LHCN-M2 (cell line): ENCODE results near the gene SNW1. TPM values are rescaled to one million over a fixed set of nuclear protein-coding genes. Genes with fewer than 3 reads are reported as not detected.
"Not testable (repeated sequence)": the region's sequence is repeated elsewhere in the genome, so short reads cannot be mapped to it uniquely, and the experiment has no call there.

Source experiments
- DNase-seq: peaks from one replicate; pipeline ENCODE4 v3.0.0-alpha.2; 2012; ENCODE audit warnings: low read depth
- polyA plus RNA-seq: library from polyadenylated mRNA; unstranded; fragments of >200 nt; gene quantifications from one replicate; pipeline ENCODE4 v1.2.1, GENCODE V29; 2012; ENCODE audit warnings: missing spikeins
- total RNA-seq: library from RNA; depleted of rRNA; stranded (reverse); fragments of >200 nt; gene quantifications from 2 replicates; pipeline ENCODE4 v1.2.3, GENCODE V29; 2014; rRNA removed

SNW1 gene
- 63.7 and 65.0 TPM in 2 replicates for total RNA-seq
- 36.8 TPM for polyA plus RNA-seq

DNA sequence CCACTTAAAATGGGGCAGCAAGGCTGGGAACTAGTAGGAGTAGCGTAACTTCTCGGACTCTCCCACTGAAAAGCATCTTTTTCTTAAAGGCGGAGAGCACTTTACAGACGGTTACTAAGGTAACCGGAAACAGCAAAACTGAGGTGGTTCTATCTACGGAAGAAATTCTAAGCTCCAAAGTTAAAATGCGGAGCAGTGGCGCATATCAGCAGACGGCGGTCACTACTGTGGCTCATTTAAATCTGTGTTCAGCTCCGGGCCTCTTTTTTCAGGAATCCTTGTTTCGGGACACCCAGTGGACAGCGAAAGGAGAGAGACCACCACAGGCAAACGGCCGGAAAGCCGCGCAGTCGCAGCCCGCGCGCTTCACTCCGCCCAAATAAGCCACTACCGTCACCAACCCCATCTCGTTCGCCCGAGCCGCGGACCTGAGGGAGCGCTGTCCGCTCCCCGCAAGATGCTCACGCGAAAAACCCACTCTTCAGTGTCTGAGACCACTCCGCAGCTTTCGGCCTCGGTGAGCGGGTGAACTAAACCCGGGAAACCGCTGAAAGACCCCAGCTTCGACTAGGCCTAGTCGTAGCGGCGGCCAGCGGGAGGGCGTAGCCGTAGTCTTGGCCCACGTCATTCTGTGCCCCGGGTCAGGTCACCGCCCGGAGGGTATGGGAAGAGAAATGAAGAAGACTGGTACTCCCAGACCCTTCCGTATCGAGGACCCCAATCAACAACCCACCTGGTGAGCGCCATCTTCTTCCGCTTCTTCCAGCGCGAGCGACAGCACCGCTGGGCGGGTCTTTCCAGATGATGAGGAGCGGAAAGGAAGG lies at the start of gene SNW1:
Gene SNW1, minus strand, starts transcription at position 776 of the 824 bp plus-strand sequence. Its CDS starts 29 bp downstream, at position 747.
- peak; percentile 91 for DNase-seq

DNA sequence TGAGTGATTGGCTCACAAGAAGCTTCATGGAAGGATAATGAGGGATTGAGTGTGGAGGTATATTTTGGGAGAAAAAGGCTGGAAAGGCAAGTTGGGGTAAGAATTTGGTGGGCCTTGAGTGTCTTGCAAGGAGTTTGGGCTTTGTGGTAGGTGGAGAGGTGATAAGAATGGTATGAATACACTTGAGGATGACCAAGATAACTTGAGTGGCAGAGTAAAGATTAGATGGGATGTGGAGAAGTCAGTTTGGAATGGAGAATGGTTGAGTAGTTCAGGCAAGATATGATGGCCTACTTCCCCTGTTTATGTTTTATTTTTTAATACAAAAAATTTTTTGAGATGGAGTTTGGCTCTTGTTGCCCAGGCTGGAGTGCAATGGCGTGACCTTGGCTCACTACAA lies 48.1 kb upstream of the SNW1 start:
- no peak for DNase-seq

- DNase-seq: no peak
Measured at GRCh38 chr14:77808250-77808649, 47.3 kb upstream of the SNW1 start.

DNA sequence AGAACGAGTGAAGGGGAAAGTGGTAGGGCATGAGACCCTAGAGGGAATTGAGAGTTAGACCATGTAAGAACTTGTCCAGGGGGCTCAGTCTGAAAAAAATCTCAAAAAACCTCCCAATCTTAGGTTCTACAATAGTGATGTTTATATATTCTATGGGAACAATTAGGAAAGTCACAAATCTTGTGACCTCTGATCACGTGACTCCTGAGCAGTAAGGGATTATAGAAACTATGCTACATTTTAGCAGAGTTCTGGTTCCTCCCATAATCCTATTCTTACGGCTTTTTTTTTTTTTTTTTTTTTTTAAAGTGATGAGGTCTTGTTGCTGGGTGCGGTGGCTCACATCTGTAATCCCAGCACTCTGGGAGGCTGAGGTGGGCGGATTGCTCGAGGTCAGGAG lies 44.8 kb upstream of the SNW1 start:
- DNase-seq: no peak

DNA sequence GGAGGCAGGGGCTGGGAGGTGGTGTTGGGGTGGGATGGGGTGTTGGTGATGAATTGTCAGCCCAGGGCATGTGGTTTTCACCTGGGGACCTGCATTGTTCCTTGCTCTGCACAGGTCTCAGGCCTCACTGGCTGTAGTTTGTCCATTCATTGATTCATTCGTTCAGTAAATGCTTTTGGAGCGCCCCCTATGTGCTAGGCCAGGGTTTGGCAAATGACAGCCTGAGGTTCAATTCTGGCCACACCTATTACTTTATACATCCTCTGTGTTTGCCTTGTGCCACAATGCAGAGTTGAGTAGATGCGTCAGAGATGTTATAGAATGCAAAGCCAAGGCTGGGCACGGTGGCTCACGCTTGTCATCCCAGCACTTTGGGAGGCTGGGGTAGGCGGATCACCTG lies 43.6 kb upstream of the SNW1 start:
- DNase-seq: peak; percentile 19

DNA sequence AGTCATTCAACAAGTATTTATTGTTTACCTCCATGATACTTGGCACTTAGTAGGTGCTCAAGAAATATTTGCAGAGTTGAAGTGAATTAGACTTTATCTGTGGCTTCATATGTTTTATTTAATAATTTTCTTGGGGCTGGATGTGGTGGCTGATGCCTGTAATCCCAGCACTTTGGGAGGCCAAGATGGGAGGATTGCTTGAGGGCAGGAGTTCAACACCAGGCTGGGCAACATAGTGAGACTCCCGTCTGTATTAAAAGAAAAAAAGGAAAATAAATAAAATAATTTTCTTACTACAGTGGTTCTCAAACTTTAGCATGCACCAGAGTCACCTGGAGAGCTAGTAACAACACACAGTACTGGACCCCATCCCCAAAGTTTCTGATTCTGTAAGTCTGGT lies 39.9 kb upstream of the SNW1 start:
- no peak for DNase-seq

DNA sequence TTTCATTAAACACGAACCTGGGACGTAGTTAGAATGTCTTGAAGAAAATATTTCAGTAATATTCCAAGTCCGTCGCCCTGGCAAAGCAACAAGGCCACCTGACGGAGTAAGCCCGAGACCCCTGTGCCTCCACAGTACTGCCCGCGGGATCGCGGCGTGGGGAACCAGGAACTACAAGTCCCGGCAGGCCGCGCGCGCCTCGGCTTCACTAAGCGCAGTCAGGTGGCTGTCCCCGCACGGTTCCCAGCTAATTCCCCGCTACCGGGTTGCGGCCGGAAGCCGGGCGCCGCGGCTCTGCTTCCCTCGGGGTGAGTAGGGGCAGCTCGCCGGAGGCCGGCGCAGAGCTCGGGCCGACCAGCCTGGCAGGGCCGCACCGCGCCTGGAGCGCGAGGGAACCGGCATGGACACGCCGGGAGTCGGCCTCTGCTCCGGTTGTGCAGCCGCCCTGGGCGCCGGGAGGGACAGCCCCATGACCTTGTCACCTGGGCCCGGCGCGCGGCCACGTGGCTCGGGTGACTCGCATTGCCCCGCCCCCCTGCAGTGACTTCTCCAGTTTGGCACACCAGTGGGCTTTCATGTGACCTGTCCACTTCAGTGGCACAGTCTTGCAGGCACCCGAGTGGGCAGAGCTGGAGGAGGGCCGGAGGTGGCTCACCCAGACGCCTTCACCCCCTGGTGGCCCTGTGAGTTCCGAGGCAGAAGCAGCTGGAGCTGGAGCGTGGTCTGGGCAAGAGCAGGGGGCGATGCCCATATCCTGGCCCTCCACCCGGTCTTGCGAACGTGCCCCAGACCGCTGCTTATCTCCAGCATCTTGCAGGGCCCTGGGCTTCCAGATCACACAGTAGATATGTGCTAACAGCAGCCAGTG lies 39.1 kb upstream of the SNW1 start, which contains the start of gene ADCK1:
Gene ADCK1, plus strand, starts transcription at position 247 of the 868 bp plus-strand sequence. CDS start 18,870 bp downstream, outside the sequence.
- DNase-seq: peak; percentile 72

DNA sequence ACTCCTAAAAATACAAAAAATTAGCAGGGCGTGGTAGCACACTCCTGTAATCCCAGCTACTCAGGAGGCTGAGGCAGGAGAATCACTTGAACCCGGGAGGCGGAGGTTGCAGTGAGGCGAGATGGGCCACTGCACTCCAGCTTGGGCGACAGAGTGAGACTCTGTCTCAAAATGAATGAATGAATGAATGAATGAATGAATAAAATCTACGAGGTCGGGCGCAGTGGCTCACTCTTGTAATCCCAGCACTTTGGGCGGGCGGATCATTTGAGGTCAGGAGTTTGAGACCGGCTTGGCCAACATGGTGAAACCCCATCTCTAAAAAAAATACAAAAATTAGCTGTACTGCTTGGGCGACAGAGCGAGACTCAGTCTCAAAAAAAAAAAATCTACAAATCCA lies 38.5 kb upstream of the SNW1 start:
- DNase-seq: not testable (repeated sequence)

DNA sequence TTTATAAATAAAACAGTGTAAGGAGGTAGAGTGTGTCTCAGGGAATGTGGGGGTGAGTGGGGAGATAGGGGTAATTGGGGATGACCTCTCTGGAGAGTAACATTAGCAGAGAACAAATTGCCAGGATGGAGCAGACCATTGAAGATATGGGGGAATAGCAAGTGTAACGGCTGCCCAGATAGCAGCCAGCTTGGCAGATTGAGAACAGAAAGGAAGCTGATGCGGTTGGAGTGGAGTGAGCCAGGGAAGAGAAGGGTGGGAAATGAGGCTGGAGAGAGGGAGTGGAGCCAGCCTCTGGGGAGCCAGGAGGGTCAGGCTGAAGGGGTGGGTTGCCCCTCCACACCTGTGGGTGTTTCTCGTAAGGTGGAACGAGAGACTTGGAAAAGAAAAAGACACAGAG lies 33.4 kb upstream of the SNW1 start:
- no peak for DNase-seq

DNA sequence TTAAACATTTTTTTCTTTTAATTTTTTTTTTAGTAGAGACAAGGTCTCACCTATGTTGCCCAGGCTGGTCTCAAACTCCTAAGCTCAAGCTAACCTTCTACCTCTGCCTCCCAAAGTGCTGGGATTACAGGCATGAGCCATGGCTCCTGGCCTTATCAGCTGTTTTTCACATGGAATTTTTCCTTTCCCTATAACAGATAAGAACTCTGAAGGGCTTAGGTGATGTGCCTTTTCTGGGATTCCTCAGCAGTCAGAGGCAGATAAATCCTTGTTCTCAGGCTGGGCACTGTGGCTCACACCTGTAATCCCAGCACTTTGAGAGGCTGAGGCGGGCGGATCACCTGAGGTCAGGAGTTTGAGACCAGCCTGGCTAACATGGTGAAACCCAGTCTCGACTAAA lies 32.3 kb upstream of the SNW1 start:
- DNase-seq: not testable (repeated sequence)

GRCh38 chr14:77791225-77791600 lies 30.3 kb upstream of the SNW1 start:
- DNase-seq: no peak

DNA sequence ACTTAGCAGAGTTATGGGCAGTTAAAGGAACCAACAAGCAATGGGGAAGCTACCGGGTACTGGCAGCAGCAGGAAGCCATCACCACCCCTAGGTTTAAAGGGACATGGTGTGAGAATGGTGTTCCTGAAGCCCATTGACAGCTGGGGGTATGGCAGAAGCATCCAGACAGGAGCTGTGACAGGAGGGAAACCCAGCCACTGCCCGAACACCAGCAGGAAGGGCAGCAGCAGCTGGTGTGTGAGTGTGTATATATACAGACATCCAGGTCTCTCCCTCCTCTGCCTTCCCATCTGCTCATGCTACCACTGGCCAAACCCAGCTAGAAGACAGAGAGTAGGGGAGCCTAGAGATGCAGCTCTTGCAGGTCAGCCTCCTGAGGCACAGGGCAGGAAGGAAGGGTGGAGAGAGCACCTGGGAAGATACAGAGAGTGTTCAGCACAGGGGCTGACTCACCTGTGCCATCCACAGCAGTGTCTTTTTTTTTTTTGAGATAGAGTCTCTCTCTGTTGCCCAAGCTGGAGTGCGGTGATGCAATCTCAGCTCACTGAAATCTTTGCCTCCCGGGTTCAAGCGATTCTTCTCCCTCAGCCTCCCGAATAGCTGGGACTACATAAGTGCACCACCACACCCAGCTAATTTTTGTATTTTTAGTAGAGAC lies 29.7 kb upstream of the SNW1 start:
- DNase-seq: peak; percentile 31

DNA sequence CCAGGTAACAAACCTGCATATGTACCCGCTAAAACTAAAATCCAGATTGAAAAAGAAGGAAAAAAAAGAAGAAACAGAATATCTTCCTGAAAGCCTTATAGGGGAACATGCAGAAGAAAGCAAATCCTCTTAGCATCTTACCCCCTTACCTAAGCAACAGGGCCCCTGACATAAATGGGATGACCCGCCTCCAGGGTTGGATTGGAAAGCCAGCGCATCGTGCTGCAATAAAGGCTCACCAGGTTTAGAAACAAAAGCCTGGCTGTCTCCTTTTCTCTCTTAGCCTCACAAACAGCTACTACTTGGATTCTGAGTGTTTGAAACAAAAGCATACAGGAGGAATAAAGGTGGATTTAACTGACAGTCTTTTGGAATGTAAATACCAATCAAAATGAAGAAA lies 25.2 kb upstream of the SNW1 start:
- no peak for DNase-seq

GRCh38 chr14:77782202-77782601 lies 21.2 kb upstream of the SNW1 start:
- no peak for DNase-seq

DNA sequence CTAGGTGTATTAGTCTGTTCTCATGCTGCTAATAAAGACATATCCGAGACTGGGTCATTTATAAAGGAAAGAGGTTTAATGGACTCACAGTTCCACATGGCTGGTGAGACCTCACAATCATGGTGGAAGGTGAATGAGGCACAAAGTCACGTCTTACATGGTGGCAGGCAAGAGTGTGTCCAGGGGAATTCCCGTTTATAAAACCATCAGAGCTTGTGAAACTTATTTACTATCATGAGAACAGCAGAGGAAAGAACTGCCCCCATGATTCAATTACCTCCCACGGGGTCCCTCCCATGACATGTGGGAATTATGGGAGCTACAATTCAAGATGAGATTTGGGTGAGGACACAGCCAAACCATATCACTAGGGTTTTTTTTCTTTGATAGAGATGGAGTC lies 13.0 kb upstream of the SNW1 start:
- DNase-seq: not testable (repeated sequence)

DNA sequence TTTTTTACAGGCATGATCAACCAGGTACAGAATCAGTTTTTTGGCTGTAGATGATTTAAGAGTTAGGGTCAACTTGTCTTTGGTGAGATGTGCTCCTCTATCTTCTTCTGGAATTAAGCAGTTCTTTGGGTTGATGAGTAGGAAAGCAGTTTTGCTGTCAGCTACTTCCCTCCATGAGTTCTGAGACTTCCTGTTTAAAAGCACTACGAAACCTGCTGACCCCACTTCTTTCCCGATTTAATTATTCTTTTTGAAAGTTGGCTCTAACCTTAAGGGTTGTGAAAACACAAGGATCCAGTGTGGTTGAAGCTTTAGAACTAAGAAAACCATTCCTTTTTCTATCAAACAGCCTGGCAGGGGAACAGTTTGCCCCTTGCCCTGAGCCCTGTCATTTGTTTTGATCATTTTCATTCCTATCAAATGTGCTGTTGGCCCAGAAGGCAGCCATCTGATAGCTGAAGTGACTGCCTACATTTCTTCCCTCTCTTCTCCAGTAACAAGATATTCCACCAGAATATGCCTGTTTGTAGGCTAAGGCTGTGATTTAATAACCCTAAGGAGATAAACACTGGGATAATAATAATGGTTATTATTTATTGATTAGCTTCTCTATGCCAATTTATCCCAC lies 7.6 kb upstream of the SNW1 start:
- not testable (repeated sequence) for DNase-seq

GRCh38 chr14:77763978-77764377 lies 3.0 kb upstream of the SNW1 start:
- no peak for DNase-seq

DNA sequence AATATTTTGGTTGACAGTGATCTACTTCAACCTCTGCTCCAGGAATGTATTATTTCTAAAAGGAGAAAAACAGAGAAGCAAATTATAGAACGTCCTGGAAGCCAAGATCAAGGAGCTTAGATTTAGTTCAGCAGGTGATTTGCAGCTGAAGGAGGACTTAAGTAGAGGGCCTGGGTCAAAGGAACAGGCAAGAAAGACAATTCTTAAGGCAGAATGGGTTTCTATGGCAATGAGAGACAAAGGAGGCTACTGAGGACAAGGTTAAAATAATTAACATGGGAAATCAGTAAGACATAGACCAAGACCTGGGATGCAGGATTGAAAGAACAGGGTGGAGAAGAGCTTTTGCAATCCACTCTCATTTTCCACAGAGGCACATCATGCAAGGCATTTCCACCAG lies 2.4 kb upstream of the SNW1 start:
- DNase-seq: no peak

- DNase-seq: peak; percentile 55
Measured at GRCh38 chr14:77761205-77761931, 412 bp upstream of the SNW1 start.

GRCh38 chr14:77752799-77753516 lies 8.0 kb downstream of the SNW1 start:
- DNase-seq: no peak
